ENCODE measurements around the gene AHSA1.

AHSA1 gene

GRCh38 chr14:77470224-77470870, 12.5 kb downstream of the AHSA1 start:
- H3K4me3 ChIP-seq (replicated peaks in 1 of 2; ENCODE audit: low read depth in 2 of 2, low read length in 2 of 2), result no peak overlapping the region
- TF ChIP-seq, protein P1, sequence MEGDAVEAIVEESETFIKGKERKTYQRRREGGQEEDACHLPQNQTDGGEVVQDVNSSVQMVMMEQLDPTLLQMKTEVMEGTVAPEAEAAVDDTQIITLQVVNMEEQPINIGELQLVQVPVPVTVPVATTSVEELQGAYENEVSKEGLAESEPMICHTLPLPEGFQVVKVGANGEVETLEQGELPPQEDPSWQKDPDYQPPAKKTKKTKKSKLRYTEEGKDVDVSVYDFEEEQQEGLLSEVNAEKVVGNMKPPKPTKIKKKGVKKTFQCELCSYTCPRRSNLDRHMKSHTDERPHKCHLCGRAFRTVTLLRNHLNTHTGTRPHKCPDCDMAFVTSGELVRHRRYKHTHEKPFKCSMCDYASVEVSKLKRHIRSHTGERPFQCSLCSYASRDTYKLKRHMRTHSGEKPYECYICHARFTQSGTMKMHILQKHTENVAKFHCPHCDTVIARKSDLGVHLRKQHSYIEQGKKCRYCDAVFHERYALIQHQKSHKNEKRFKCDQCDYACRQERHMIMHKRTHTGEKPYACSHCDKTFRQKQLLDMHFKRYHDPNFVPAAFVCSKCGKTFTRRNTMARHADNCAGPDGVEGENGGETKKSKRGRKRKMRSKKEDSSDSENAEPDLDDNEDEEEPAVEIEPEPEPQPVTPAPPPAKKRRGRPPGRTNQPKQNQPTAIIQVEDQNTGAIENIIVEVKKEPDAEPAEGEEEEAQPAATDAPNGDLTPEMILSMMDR (IDR thresholded peaks at IDR 0.05; ENCODE audit: low read depth, low read length), result no peak
- DNase-seq (ENCODE audit: low read depth in 2 of 2), result no peak

DNA sequence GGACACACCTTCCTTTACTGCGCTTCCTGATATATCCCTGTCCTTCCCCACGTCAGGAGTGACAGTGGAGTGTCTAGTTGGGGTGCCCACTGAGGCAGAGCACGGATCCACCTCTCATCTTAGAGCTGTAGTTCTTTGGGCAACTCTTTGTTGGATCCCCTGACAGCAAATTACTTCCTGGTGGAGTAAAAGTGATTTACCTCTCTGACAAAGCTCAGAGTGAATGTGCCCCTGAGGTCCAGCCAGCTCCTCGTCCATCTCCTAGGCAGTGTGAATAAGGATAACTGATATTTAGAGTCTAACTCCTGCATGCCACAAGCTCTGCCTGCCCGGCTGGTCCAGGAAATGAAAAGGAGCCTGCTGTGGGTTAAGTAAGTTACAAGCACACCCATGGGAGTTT, 16.0 kb downstream of the AHSA1 start:
- H3K4me3 ChIP-seq (replicated peaks in 1 of 2; ENCODE audit: low read depth in 2 of 2, low read length in 2 of 2), result no peak overlapping the region
- TF ChIP-seq, protein P1 (IDR thresholded peaks at IDR 0.05; ENCODE audit: low read depth, low read length), result no peak
- no peak for DNase-seq (ENCODE audit: low read depth in 2 of 2)

- no peak overlapping the region for H3K4me3 ChIP-seq (replicated peaks in 1 of 2; ENCODE audit: low read depth in 2 of 2, low read length in 2 of 2)
- TF ChIP-seq, protein P1 (IDR thresholded peaks at IDR 0.05; ENCODE audit: low read depth, low read length), result no peak
- peak in 1 of 2 donors; percentile 25 for DNase-seq (ENCODE audit: low read depth in 2 of 2)
Measured at GRCh38 chr14:77474479-77475177, 16.7 kb downstream of the AHSA1 start.

GRCh38 chr14:77475432-77476115, 17.7 kb downstream of the AHSA1 start:
- no peak for DNase-seq (ENCODE audit: low read depth in 2 of 2)
- TF ChIP-seq, protein P1 (IDR thresholded peaks at IDR 0.05; ENCODE audit: low read depth, low read length), result no peak
- H3K4me3 ChIP-seq (replicated peaks in 1 of 2; ENCODE audit: low read depth in 2 of 2, low read length in 2 of 2), result no peak overlapping the region

DNA sequence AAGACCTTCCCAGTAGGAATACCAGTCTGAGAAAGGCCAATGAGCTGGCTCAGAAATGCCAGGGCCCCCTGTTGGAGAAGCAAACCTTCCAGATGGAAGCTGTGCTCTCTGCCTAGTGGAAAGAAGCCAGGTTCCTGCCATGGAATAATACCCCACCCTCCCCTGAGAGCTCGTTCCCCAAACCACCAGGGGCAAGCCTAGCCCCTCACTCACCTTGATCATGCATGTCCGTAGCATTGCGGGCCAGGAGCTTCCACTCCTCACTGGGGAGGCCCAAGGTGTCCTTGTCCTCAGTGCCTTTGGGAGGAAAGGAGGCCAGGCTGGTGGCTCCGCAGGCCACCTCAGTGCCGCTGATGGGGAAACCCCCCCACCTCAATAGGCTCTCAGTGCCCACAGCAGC, 20.1 kb downstream of the AHSA1 start:
- TF ChIP-seq, protein P1 (IDR thresholded peaks at IDR 0.05; ENCODE audit: low read depth, low read length), result no peak
- no peak for DNase-seq (ENCODE audit: low read depth in 2 of 2)
- no peak overlapping the region for H3K4me3 ChIP-seq (replicated peaks in 1 of 2; ENCODE audit: low read depth in 2 of 2, low read length in 2 of 2)

- DNase-seq (ENCODE audit: low read depth in 2 of 2), result no peak
- TF ChIP-seq, protein P1 (IDR thresholded peaks at IDR 0.05; ENCODE audit: low read depth, low read length), result no peak
Measured at GRCh38 chr14:77478796-77479195, 20.9 kb downstream of the AHSA1 start.

More at GRCh38 chr14:77478796-77479195, 20.9 kb downstream of the AHSA1 start:
- no peak overlapping the region for H3K4me3 ChIP-seq (replicated peaks in 1 of 2; ENCODE audit: low read depth in 2 of 2, low read length in 2 of 2)
